ENCODE data around the gene POLR3A.

GRCh38 chr10:77922566-77923179, 106.6 kb downstream of the POLR3A start:
- TF ChIP-seq, protein P1, sequence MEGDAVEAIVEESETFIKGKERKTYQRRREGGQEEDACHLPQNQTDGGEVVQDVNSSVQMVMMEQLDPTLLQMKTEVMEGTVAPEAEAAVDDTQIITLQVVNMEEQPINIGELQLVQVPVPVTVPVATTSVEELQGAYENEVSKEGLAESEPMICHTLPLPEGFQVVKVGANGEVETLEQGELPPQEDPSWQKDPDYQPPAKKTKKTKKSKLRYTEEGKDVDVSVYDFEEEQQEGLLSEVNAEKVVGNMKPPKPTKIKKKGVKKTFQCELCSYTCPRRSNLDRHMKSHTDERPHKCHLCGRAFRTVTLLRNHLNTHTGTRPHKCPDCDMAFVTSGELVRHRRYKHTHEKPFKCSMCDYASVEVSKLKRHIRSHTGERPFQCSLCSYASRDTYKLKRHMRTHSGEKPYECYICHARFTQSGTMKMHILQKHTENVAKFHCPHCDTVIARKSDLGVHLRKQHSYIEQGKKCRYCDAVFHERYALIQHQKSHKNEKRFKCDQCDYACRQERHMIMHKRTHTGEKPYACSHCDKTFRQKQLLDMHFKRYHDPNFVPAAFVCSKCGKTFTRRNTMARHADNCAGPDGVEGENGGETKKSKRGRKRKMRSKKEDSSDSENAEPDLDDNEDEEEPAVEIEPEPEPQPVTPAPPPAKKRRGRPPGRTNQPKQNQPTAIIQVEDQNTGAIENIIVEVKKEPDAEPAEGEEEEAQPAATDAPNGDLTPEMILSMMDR (IDR thresholded peaks at IDR 0.05; ENCODE audit: insufficient read depth, low read length, poor library complexity, severe bottlenecking), result no peak
- TF ChIP-seq EZH2phosphoT487 (conservative IDR thresholded peaks at IDR 0.05; ENCODE audit: low read length), result no peak

Measured in SU-DHL-6 (cell line).